Frontal cortex (tissue), 4 donors: Measurements from ENCODE around the gene IMMP2L. TPM values are rescaled to one million over a fixed set of nuclear protein-coding genes. Genes with fewer than 3 reads are reported as not detected.
A peak's percentile ranks its signal among the peaks of the same experiment; 100 is the strongest.

Source experiments
- DNase-seq, 2 donors: peaks; one replicate each; pipeline ENCODE4 v3.0.0; 2012; ENCODE audit warnings: low spot score in 2 of 2
- FAIRE-seq: peaks from 2 replicates; lab custom pipeline; 2012; peaks lifted over from hg19 to GRCh38; lab: Jason Lieb, UNC
- total RNA-seq: library from RNA; depleted of rRNA; stranded (reverse); fragments of >200 nt; gene quantifications from one replicate; pipeline ENCODE4 v1.2.3, GENCODE V29; 2014
- donor health status: control.
- donor health status: control.
- donor health status: control.

Gene IMMP2L
- total RNA-seq, 1 donor from 2014 or later: 9.8 TPM

GRCh38 chr7:111096997-111097396 lies 465.3 kb downstream of the IMMP2L start:
- no peak for DNase-seq
- no peak for FAIRE-seq

GRCh38 chr7:111094419-111094818 lies 467.9 kb downstream of the IMMP2L start:
- DNase-seq (no peak), FAIRE-seq (no peak)

DNA sequence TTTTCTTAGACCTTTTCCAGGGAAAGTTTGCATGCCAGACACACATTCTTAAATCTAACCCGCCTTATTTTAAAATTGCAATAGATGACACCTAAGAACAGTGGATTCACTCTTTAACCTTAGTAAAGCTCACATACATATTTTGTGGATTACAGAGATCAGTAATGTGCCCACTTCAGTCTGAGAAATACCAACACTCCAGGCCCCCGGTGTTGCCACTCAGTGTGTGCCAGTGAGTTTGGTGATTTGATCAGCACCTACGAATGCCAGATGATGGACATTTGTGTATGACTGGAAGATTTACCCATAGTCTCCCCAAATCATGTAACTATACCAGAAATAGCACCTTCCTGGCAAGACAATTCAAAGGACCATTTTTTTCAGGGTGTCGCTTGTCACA lies 468.8 kb downstream of the IMMP2L start:
- DNase-seq (no peak), FAIRE-seq (no peak)

DNA sequence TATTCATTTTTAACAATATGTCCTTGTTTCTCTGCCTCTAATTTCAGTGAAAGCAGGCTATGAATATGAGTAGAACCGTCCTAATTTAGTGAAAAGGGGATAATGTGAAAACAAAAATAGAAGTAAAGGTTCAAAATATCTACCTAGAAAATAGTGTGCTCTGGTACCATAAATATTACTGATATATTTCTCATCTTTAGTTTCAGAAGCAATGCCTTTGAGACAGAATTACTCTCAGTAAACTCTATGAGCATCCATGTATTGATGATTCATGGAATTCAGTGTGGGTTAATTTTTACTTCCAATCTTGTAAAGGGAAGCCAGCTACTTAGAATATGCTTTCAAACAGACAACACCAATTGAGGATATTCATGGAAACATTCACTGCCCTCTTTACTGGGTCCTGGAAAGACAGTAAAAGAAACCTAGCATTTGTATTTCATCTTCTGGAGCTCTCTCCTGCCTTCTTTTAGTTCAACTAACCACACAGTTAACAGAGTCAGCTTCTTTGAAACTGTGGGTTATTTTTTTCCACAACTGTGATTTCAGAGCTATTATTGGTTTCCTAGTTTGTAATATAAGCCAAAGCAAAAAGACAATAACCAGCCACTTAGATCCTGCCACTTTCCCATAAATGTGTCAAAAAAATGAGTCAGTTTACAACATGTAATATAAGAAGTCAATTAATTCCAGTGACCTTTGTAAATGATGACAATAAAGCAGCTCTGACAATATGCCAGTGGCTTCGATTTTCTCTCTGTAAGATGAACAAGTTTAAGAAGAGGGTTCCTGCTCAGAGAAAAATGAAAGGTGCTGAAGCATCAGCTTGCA lies 469.7 kb downstream of the IMMP2L start:
- FAIRE-seq: no peak
- no peak for DNase-seq

DNA sequence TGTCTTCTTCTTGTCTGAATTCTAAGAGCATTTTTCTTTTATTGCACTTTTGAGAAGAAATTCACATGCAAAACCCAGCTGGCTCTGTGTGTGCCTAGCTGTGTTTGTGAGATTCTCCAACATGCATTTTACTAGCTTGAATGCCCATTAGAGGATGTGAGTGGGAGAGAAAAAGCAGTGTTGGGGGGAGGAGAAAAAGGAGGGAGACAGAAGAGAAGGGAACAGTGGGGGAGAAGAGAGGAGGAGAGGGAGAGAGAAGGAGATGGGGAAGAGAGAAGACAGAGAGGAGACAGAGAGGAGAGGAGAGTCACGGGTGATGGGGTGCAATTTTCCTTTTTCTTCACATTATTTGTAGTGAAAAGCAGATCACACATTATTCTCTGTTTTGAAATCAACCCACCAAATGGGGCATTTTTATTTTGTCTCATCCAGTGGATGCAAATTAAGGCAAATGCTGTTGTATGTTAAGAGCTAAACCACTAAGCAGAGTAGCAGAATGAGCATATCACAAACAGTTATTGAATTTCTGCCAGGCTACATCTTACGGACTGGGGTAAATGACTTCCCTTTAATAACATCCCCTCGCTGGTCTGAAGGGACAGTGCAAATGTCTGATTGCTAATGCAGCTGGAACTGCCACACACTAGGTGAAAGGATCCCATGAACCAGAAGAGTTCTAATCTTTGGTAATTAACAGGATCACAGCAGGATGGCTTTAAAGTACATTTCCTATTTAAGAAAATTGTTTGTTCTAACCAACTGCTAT lies 470.5 kb downstream of the IMMP2L start:
- FAIRE-seq (no peak), DNase-seq (no peak)

- DNase-seq: peak in 1 of 2 donors; percentile 15
- FAIRE-seq: no peak
These were observed 471.4 kb downstream of the IMMP2L start, which contains the start of gene LRRN3 for GRCh38 chr7:111090846-111091245. TSS of gene LRRN3 (plus strand) at chr7:111091127. CDS start at chr7:111122773, 31,646 bp downstream.

DNA sequence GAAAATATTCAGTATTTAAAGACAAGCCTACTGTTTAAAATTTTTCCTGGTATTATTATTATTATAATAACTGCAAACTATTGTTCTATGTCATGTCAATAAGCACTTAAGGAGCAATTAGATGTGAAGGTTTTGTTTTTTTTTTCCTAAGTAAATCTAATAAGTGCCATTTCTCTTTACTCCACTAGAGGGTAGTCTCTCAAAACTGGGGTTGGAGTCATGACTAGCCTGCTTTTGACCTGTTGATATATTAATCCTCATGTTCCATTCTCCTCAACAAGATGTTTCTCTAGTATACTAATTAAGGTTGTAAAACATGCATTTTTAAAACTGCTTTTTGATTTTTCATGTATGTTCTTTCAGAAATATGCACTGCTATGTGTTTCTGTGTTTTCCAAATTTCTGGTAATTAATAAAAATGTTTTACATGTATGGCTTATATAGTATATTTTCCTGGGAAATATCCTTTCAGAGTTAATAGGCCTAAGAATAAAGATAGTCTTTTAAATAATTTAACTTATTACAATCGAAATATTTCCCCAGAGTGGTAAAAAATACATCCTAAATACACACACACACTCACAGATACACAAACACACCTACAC lies 472.4 kb downstream of the IMMP2L start:
- no peak for DNase-seq
- peak; percentile 93 for FAIRE-seq

DNA sequence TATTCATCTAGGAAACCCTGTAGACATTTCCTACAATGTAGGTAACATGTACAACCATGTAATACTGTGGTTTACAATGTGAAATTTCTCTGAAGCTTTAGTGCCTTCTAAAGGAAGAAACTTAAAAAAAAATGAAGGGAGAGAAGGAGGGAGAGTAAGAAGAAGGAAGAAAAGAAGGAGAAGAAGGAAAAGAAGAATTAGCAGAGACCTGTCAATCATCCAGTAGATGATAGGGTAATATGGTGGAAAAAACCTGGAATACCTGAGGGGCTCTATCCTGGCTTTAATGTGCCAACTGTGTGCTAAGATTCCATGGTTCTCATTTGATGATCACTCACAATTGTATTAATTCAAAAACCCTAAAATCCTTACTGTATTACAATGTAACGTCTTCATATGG lies 474.0 kb downstream of the IMMP2L start:
- no peak for FAIRE-seq
- no peak for DNase-seq

DNA sequence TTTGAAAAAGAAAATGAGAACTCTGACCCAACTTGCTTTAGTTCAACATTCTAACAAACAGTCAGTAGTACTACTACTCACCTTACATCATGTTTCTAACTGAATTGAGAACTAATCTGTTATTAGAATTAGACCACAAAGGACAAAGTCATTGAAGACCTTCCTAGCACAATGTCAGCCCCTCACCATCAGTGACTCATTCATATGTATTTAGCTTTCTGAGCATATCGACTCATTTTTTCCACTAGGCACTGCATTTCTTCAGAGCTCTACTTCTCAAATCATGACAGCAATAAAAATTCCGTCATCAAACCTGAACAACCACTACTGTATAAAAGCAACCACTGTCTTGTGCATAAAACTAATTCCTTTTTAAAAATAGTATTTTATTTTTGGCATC lies 475.8 kb downstream of the IMMP2L start:
- DNase-seq (no peak), FAIRE-seq (no peak)

GRCh38 chr7:111085356-111085755 lies 476.9 kb downstream of the IMMP2L start:
- DNase-seq (no peak), FAIRE-seq (no peak)

GRCh38 chr7:111083413-111083812 lies 478.9 kb downstream of the IMMP2L start:
- DNase-seq (no peak), FAIRE-seq (no peak)

DNA sequence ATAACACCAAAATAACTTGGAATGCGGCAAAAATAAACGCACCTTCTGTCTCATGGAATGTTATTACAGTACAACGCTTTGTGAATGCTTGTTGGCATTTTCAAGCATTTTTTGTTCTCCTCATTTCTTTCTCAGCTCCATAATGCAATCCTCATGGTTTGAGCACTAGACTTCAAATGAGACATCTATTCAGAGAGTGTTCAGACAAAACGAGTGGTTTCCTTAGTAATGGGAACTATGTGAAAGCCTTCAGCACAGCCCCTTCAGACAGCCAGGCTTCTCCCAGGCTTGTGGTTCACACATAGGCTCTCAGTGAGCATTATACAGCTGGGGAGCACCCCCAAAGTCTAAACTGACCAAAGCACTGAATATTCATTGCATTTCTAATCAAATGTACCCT lies 479.9 kb downstream of the IMMP2L start:
- FAIRE-seq: no peak

GRCh38 chr7:111081546-111082267 lies 480.6 kb downstream of the IMMP2L start:
- no peak for FAIRE-seq

More for the DNA sequence above, 479.9 kb downstream of the IMMP2L start:
- DNase-seq: no peak

GRCh38 chr7:111080495-111081105 lies 481.7 kb downstream of the IMMP2L start:
- FAIRE-seq (no peak), DNase-seq (no peak)

More at GRCh38 chr7:111081546-111082267, 480.6 kb downstream of the IMMP2L start:
- no peak for DNase-seq

DNA sequence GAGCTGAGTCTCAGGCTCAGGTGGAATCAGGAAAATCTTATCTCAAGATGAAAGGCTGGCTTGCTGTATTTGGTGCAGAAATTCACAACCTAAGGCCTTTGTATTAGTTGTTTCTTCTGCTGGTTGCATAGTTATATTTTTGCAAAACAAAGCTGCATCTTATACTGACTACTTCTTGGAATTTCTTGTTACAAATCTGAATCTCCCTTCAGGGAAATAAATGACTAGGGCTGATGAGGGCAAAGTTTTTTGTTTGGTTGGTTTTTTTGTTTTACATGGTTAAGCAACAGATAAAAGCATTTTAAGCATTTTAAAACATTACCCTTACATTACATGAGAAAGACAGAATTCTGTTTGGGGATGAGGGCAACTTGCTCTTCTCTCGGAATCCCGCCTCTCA lies 485.3 kb downstream of the IMMP2L start:
- FAIRE-seq (no peak), DNase-seq (no peak)

DNA sequence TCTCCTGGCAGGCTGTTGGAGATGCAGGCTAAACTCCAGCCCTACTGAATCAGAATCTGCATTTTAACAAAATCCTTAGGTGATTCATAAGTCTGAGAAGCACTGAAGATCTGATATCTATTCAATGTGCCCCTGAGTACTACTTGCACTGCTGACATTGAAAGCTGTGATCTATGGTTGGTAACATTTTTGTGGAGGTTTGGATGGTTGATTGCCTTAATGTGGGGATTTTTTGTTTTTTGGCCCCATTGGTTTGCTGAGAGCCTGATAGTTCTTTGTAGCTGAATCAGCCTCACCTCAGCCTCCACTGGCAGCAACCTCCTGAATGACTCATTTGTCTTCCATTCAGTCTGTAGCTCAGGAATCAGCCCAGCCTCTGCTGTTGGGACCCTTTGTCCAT lies 486.1 kb downstream of the IMMP2L start:
- FAIRE-seq (no peak), DNase-seq (no peak)

GRCh38 chr7:111075498-111075897 lies 486.8 kb downstream of the IMMP2L start:
- no peak for FAIRE-seq
- DNase-seq: no peak

DNA sequence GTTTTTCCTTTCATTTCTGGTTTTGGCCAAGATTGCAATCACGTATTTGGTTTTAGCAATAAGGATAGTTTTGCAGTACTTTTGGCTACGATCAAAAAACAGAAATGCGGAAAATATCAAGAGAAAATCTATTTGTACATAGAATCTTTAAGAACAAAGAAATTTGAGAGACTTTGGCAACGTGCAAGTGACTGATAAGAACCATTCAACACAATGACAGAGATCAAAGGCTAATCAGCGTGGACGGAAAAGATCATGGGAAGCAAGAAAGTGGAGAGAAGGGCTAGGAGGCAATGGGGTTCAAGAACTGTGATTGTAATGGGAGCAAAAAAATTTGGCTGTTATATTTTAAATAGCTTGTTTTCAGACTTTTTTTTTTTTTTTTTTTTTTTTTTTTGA lies 487.5 kb downstream of the IMMP2L start:
- DNase-seq (no peak), FAIRE-seq (no peak)

DNA sequence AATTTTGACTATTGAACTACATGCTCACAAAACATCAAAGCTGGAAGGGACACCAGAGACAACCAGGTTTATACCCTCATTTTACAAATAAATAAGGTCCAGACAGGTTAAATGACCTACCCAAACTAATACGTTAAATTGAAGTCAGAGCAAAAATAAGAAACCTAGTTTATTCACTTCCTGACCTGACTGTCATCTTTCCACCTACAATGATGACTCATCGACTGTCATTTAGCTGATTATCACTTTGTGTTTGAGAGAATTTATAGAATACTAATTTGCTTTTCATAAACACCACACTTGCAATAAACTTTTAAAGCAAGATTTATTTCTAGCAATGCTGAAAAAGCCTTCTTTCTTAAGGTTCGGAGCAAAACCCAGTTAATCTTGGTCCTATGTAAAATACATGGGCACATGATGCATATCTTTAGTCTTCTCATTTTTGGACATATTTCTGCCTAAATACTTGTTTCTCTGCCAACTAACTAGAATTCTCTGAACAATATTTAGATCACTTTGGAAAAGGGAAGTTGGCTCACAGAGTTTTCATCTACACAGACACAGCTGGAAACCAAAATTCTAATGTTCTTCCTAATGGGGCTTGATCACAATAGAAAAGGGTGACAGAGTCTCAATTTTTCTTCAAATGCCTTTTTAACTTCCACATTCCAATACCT lies 488.1 kb downstream of the IMMP2L start:
- FAIRE-seq (no peak), DNase-seq (no peak)
